ENCODE results near the gene MRPS27. TPM values are rescaled to one million over a fixed set of nuclear protein-coding genes. Genes with fewer than 3 reads are reported as not detected.

The MRPS27 gene
- total RNA-seq, 2 donors from 2014 or later: 40.1 to 59.0 TPM

DNA sequence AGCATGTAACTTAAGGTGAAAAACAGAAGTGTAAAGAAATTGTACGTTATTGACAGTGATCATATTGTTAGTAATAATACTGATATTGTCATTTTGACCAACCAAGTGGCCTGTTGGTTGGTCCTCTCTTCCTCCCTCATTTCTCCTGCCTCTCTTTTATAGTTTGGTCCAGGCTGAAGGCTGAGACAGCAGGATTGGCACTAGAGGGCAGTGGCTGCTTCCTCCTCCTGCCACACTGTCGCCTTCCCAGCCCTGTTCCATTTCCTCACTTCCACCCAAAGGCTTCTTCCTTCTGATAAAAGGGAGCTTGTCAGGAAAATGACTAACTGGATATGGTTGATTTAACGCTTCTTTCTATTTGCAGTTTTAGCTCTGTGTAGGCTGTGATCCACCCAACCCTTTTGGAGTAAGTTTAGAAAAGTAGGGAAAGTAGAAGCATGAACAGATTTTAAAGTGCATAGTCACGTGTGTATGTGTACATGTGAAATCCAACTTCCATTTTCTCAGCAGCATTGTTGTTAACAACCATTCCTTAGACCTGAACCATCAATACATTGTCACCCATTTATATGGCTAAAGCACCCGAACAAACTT is 35.8 kb upstream of the MRPS27 start:
- H3K27ac ChIP-seq: no peak overlapping the region
- no peaks in the 10 kb centered on the region for H3K9me3 ChIP-seq
- H3K27me3 ChIP-seq: no peaks in the 10 kb centered on the region
- DNase-seq (ENCODE audit: low spot score): no peak
- peaks cover 17% of the 10 kb centered on the region for H3K36me3 ChIP-seq
- TF ChIP-seq CTCF (IDR thresholded peaks at IDR 0.05): peak; percentile 19 to 68
- H3K4me3 ChIP-seq: no peak overlapping the region
- H3K4me1 ChIP-seq: no peaks in the 10 kb centered on the region

DNA sequence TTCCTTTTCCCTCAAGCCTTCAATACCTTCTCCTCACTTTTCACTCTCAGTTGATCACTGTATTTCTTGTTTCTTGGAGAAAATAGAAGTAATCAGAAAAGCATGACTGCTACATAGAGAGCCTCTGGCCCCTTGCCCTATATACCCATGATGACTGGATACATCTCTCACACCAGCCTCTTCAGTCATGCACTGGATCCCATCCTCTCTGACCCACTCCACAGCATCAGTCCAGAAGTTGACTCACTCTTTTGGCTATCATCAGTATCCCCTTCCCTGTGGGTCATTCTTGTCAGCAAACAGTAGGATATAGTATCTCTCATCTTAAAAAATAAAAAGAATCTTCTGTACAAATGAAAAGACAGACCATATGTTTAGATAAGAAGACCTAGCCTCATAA is 33.0 kb upstream of the MRPS27 start:
- Histone ChIP-seq H3K9me3 (no peaks in the 10 kb centered on the region), H3K4me3 (no peak overlapping the region), H3K27ac (no peak overlapping the region), H3K27me3 (no peaks in the 10 kb centered on the region), H3K4me1 (no peaks in the 10 kb centered on the region), H3K36me3 (no peaks in the 10 kb centered on the region)
- TF ChIP-seq CTCF (IDR thresholded peaks at IDR 0.05): no peak
- no peak for DNase-seq (ENCODE audit: low spot score)

DNA sequence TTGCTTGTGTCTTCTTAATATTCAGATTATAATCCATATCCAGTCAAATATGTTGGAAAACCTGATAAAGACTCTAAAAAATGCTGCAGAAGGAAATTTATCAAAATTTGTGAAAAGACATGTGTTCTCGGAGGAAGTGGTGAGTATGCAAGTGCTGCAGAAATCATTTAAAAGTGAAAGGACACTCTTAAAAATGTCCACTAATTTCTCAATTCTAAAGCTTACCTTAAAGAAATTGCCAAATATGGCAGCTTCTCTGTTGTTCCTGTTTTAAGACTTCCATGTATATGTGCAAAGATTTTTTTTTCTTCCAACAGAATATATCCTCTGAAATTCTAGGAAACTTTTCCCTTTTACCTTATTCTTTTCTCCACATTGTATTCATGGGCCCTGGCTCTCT is 32.6 kb upstream of the MRPS27 start:
- DNase-seq (ENCODE audit: low spot score): no peak
- Histone ChIP-seq H3K27me3 (no peaks in the 10 kb centered on the region), H3K36me3 (no peaks in the 10 kb centered on the region), H3K4me1 (no peaks in the 10 kb centered on the region), H3K27ac (no peak overlapping the region), H3K4me3 (no peak overlapping the region), H3K9me3 (no peaks in the 10 kb centered on the region)
- TF ChIP-seq CTCF (IDR thresholded peaks at IDR 0.05): no peak

DNA sequence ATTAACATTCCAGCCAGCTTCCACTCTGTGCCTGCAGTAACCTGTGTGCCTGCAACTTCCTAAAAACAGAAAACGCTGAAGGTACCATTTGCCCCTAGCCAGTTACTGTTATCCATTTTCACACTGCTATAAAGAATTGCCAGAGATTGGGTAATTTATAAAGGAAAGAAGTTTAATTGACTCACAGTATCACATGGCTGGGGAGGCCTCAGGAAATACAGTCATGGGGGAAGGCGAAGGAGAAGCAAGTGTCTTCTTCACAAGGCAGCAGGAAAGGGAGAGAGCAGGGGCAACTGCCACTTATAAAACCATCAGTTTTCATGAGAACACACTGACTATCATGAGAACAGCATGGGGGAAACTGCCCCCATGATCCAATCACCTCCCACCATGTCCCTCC is 31.3 kb upstream of the MRPS27 start:
- H3K36me3 ChIP-seq: no peaks in the 10 kb centered on the region
- no peaks in the 10 kb centered on the region for H3K9me3 ChIP-seq

GRCh38 chr5:72347801-72348308 is 27.8 kb upstream of the MRPS27 start:
- H3K4me3 ChIP-seq: no peak overlapping the region
- H3K36me3 ChIP-seq: no peaks in the 10 kb centered on the region
- no peak for TF ChIP-seq CTCF (IDR thresholded peaks at IDR 0.05)
- no peaks in the 10 kb centered on the region for H3K9me3 ChIP-seq
- H3K27ac ChIP-seq: no peak overlapping the region
- no peak for DNase-seq (ENCODE audit: low spot score)
- no peaks in the 10 kb centered on the region for H3K27me3 ChIP-seq
- no peaks in the 10 kb centered on the region for H3K4me1 ChIP-seq

More for the DNA sequence above, 31.3 kb upstream of the MRPS27 start:
- Histone ChIP-seq H3K27me3 (no peaks in the 10 kb centered on the region), H3K4me3 (no peak overlapping the region), H3K27ac (no peak overlapping the region), H3K4me1 (no peaks in the 10 kb centered on the region)
- TF ChIP-seq CTCF (IDR thresholded peaks at IDR 0.05): no peak
- no peak for DNase-seq (ENCODE audit: low spot score)

- no peaks in the 10 kb centered on the region for H3K4me1 ChIP-seq
- no peaks in the 10 kb centered on the region for H3K27me3 ChIP-seq
- TF ChIP-seq CTCF (IDR thresholded peaks at IDR 0.05): no peak
- no peaks in the 10 kb centered on the region for H3K36me3 ChIP-seq
- H3K9me3 ChIP-seq: no peaks in the 10 kb centered on the region
- H3K27ac ChIP-seq: no peak overlapping the region
- DNase-seq (ENCODE audit: low spot score): no peak
- H3K4me3 ChIP-seq: no peak overlapping the region
These were observed 26.4 kb upstream of the MRPS27 start for GRCh38 chr5:72346398-72346797.

All from right atrium auricular region (tissue), 2 donors.